Astrocyte (in vitro differentiated cells and primary cell): ENCODE data around the gene ASIC4. TPM values are rescaled to one million over a fixed set of nuclear protein-coding genes. Genes with fewer than 3 reads are reported as not detected.
A peak's percentile ranks its signal among the peaks of the same experiment; 100 is the strongest.

ENCODE experiments used
- DNase-seq: peaks from one replicate; pipeline ENCODE4 v3.0.0-alpha.2; 2010; ENCODE audit warnings: low read depth
- FAIRE-seq: peaks from 2 replicates; lab custom pipeline; 2011; peaks lifted over from hg19 to GRCh38; lab: Jason Lieb, UNC
- H2AFZ ChIP-seq: 2 replicates; pipeline ENCODE4 v1.6.0; 2012; ENCODE audit warnings: low read depth, low read length, inconsistent platforms
- H3K27ac ChIP-seq: 2 replicates; pipeline ENCODE4 v1.5.1; 2011; ENCODE audit warnings: low read depth, low read length, inconsistent platforms
- H3K27me3 ChIP-seq: 2 replicates; pipeline ENCODE4 v1.6.0; 2011; ENCODE audit warnings: low read length, inconsistent platforms; ENCODE audit not compliant: insufficient read depth
- H3K36me3 ChIP-seq: 2 replicates; pipeline ENCODE4 v1.5.1; 2011; ENCODE audit warnings: low read length, inconsistent platforms; ENCODE audit not compliant: insufficient read depth
- H3K4me1 ChIP-seq: 2 replicates; pipeline ENCODE4 v1.5.1; 2011; ENCODE audit warnings: low read length, inconsistent platforms; ENCODE audit not compliant: insufficient read depth
- H3K4me2 ChIP-seq: 2 replicates; pipeline ENCODE4 v1.6.0; 2012; ENCODE audit warnings: low read length, inconsistent platforms
- H3K4me3 ChIP-seq: 2 replicates; pipeline ENCODE4 v1.5.1; 2011; ENCODE audit warnings: low read depth, mild to moderate bottlenecking, low read length, inconsistent platforms; ENCODE audit not compliant: insufficient read depth
- H3K79me2 ChIP-seq: 2 replicates; pipeline ENCODE4 v1.6.0; 2012; ENCODE audit warnings: mild to moderate bottlenecking, low read length, inconsistent platforms; ENCODE audit not compliant: insufficient read depth
- H3K9ac ChIP-seq: 2 replicates; pipeline ENCODE4 v1.6.0; 2012; ENCODE audit warnings: mild to moderate bottlenecking, low read length, inconsistent platforms
- H3K9me3 ChIP-seq: 2 replicates; pipeline ENCODE4 v1.5.1; 2012; ENCODE audit warnings: low read depth, mild to moderate bottlenecking, low read length, inconsistent platforms; ENCODE audit not compliant: insufficient read depth
- H4K20me1 ChIP-seq: 2 replicates; pipeline ENCODE4 v1.6.0; 2012; ENCODE audit warnings: low read length, inconsistent platforms; ENCODE audit not compliant: insufficient read depth
- H3K27ac Mint-ChIP-seq: one replicate; pipeline ENCODE4 v1.8.0; 2021; ENCODE audit warnings: mild to moderate bottlenecking, mixed read lengths; ENCODE audit not compliant: unreplicated experiment
- H3K27me3 Mint-ChIP-seq: one replicate; pipeline ENCODE4 v1.8.0; 2021; ENCODE audit warnings: low read depth, mixed read lengths; ENCODE audit not compliant: unreplicated experiment
- H3K36me3 Mint-ChIP-seq: one replicate; pipeline ENCODE4 v1.8.0; 2021; ENCODE audit warnings: low read depth, mixed read lengths; ENCODE audit not compliant: unreplicated experiment
- H3K4me1 Mint-ChIP-seq: one replicate; pipeline ENCODE4 v1.8.0; 2021; ENCODE audit warnings: low read depth, mixed read lengths; ENCODE audit not compliant: unreplicated experiment
- H3K4me3 Mint-ChIP-seq: one replicate; pipeline ENCODE4 v1.8.0; 2021; ENCODE audit warnings: mild to moderate bottlenecking, moderate library complexity, mixed read lengths; ENCODE audit not compliant: unreplicated experiment
- H3K9me3 Mint-ChIP-seq: one replicate; pipeline ENCODE4 v1.8.0; 2021; ENCODE audit warnings: mild to moderate bottlenecking, mixed read lengths; ENCODE audit not compliant: unreplicated experiment
- CTCF ChIP-seq: IDR thresholded peaks from 2 replicates; pipeline ENCODE4 v1.5.1; 2011; ENCODE audit warnings: low read depth, mild to moderate bottlenecking, inconsistent platforms, low read length, moderate library complexity; ENCODE audit not compliant: insufficient read depth
- EZH2 ChIP-seq: IDR thresholded peaks from 2 replicates; pipeline ENCODE4 v1.6.1; 2012; ENCODE audit warnings: mild to moderate bottlenecking, low read length, inconsistent platforms; ENCODE audit not compliant: insufficient read depth
- total RNA-seq: library from RNA; stranded (reverse); gene quantifications from 2 replicates; pipeline ENCODE4 v1.2.1, GENCODE V29; 2021

ASIC4 gene
- total RNA-seq, 1 donor from 2014 or later = 0.39 TPM

GRCh38 chr2:219572237-219573001 lies 58.1 kb downstream of the ASIC4 start, which contains the start of gene INHA:
Gene INHA (plus strand): TSS chr2:219572310. CDS start chr2:219572375, 65 bp downstream.
- peak within 1 kb of the TSS; percentile 59 for H3K27ac Mint-ChIP-seq
- peaks cover 11% of the 10 kb centered on the region for H3K4me1 Mint-ChIP-seq
- Histone ChIP-seq H2AFZ (peak within 1 kb of the TSS; percentile 61), H3K4me3 (peak within 1 kb of the TSS; percentile 52), H3K9me3 (no peaks in the 10 kb centered on the region), H3K4me2 (peak within 1 kb of the TSS; percentile 89), H3K4me1 (peaks cover 23% of the 10 kb centered on the region), H3K79me2 (peaks cover 10% of the 10 kb centered on the region), H3K9ac (peak within 1 kb of the TSS; percentile 82), H3K36me3 (peaks cover 8% of the 10 kb centered on the region), H4K20me1 (peaks cover 15% of the 10 kb centered on the region), H3K27me3 (peaks cover 8% of the 10 kb centered on the region), H3K27ac (peak within 1 kb of the TSS; percentile 19)
- no peak for FAIRE-seq
- H3K27me3 Mint-ChIP-seq = no peaks in the 10 kb centered on the region
- no peak for DNase-seq
- peaks cover 8% of the 10 kb centered on the region for H3K36me3 Mint-ChIP-seq
- peak within 1 kb of the TSS; percentile 79 for H3K4me3 Mint-ChIP-seq
- TF ChIP-seq EZH2 (no peak), CTCF (no peak)
- no peaks in the 10 kb centered on the region for H3K9me3 Mint-ChIP-seq

GRCh38 chr2:219573166-219573565 lies 58.9 kb downstream of the ASIC4 start:
- H3K27ac ChIP-seq = no peak overlapping the region
- peaks cover 14% of the 10 kb centered on the region for H3K4me1 Mint-ChIP-seq
- H3K4me3 ChIP-seq = no peak overlapping the region
- DNase-seq (no peak), FAIRE-seq (no peak)
- no peak for TF ChIP-seq EZH2
- TF ChIP-seq CTCF = no peak
- peaks cover 8% of the 10 kb centered on the region for H3K36me3 ChIP-seq
- H3K27ac Mint-ChIP-seq = no peak overlapping the region
- H3K4me3 Mint-ChIP-seq = peak overlapping the region; percentile 6
- H2AFZ ChIP-seq = no peak overlapping the region
- peaks cover 8% of the 10 kb centered on the region for H3K27me3 ChIP-seq
- peaks cover 5% of the 10 kb centered on the region for H3K36me3 Mint-ChIP-seq
- H3K4me1 ChIP-seq = peaks cover 23% of the 10 kb centered on the region
- H3K9me3 Mint-ChIP-seq = no peaks in the 10 kb centered on the region
- no peaks in the 10 kb centered on the region for H3K9me3 ChIP-seq
- peaks cover 10% of the 10 kb centered on the region for H3K79me2 ChIP-seq
- H4K20me1 ChIP-seq = peaks cover 13% of the 10 kb centered on the region
- H3K9ac ChIP-seq = no peak overlapping the region
- H3K4me2 ChIP-seq = no peak overlapping the region
- no peaks in the 10 kb centered on the region for H3K27me3 Mint-ChIP-seq
